Peyer's patch (tissue), 4 donors: ENCODE results near the gene ESR2. TPM values are rescaled to one million over a fixed set of nuclear protein-coding genes. Genes with fewer than 3 reads are reported as not detected.

Experiments used
- DNase-seq, 3 donors: peaks; one replicate each; pipeline ENCODE4 v3.0.0-alpha.2; 2017 to 2019
- H3K27ac ChIP-seq, 4 donors: fragments of 200-600 bp; sonication (generic); one replicate each; pipeline ENCODE4 v1.5.1; 2016 to 2019
- H3K27me3 ChIP-seq, 2 donors: fragments of 200-600 bp; sonication (generic); one replicate each; pipeline ENCODE4 v1.5.1; 2019
- H3K36me3 ChIP-seq, 3 donors: fragments of 200-600 bp; sonication (generic); one replicate each; pipeline ENCODE4 v1.5.1; 2016 to 2019
- H3K4me1 ChIP-seq, 4 donors: fragments of 200-600 bp; sonication (generic); one replicate each; pipeline ENCODE4 v1.5.1; 2016 to 2019
- H3K4me3 ChIP-seq, 4 donors: fragments of 200-600 bp; sonication (generic); 1 replicate in 3 of 4; 2 replicates in 1 of 4; pipeline ENCODE4 v1.5.1; 2016 to 2019; ENCODE audit warnings: mild to moderate bottlenecking in 1 of 4
- H3K9me3 ChIP-seq, 4 donors: fragments of 200-600 bp; sonication (generic); one replicate each; pipeline ENCODE4 v1.5.1; 2016 to 2019; ENCODE audit warnings: mild to moderate bottlenecking in 1 of 4
- CTCF ChIP-seq, 6 experiments: fragments of 450-650 bp in 4 of 6; fragments of 200-600 bp in 2 of 6; sonication (generic) in 1 of 6; IDR thresholded peaks; one replicate each; pipeline ENCODE4 v1.5.1; 2017 to 2019; ENCODE audit warnings: antibody characterized with exemption in 6 of 6, mild to moderate bottlenecking in 3 of 6, moderate library complexity in 1 of 6
- POLR2A ChIP-seq, 2 donors: fragments of 450-650 bp; IDR thresholded peaks; one replicate each; pipeline ENCODE4 v1.5.1; 2017; ENCODE audit warnings: antibody characterized with exemption in 2 of 2, mild to moderate bottlenecking in 2 of 2, moderate library complexity in 2 of 2
- total RNA-seq, 4 donors: library from RNA; depleted of rRNA; stranded (reverse); fragments of >200 nt; gene quantifications; one replicate each; pipeline ENCODE4 v1.1.0, GENCODE V29; 2016

Gene ESR2
- total RNA-seq, 4 donors from 2014 or later: 0.66 to 6.6 (median 1.1) TPM; not detected in 1

- TF ChIP-seq CTCF (IDR thresholded peaks at IDR 0.05): no peak
- no peak for DNase-seq
- no peaks in the 10 kb centered on the region for H3K4me1 ChIP-seq
Observed at GRCh38 chr14:64260418-64260817, 33.8 kb downstream of the ESR2 start.

GRCh38 chr14:64255756-64256155 is 38.4 kb downstream of the ESR2 start:
- Histone ChIP-seq H3K9me3 (no peaks in the 10 kb centered on the region), H3K36me3 (no peaks in the 10 kb centered on the region), H3K27me3 (no peaks in the 10 kb centered on the region), H3K4me3 (no peak overlapping the region), H3K4me1 (no peaks in the 10 kb centered on the region), H3K27ac (no peak overlapping the region)
- DNase-seq: no peak
- TF ChIP-seq POLR2A (IDR thresholded peaks at IDR 0.05) (no peak), CTCF (IDR thresholded peaks at IDR 0.05) (no peak)

More at GRCh38 chr14:64260418-64260817, 33.8 kb downstream of the ESR2 start:
- Histone ChIP-seq H3K4me3 (no peak overlapping the region), H3K27me3 (no peaks in the 10 kb centered on the region), H3K27ac (no peak overlapping the region), H3K9me3 (no peaks in the 10 kb centered on the region), H3K36me3 (no peaks in the 10 kb centered on the region)

- H3K27me3 ChIP-seq: no peaks in the 10 kb centered on the region
- TF ChIP-seq POLR2A (IDR thresholded peaks at IDR 0.05) (no peak), CTCF (IDR thresholded peaks at IDR 0.05) (no peak)
- no peaks in the 10 kb centered on the region for H3K4me1 ChIP-seq
- H3K27ac ChIP-seq: no peak overlapping the region
- H3K9me3 ChIP-seq: no peaks in the 10 kb centered on the region
- no peak for DNase-seq
- H3K36me3 ChIP-seq: no peaks in the 10 kb centered on the region
- H3K4me3 ChIP-seq: no peak overlapping the region
Observed at GRCh38 chr14:64253672-64254071, 40.5 kb downstream of the ESR2 start.

- H3K36me3 ChIP-seq: no peaks in the 10 kb centered on the region
- no peaks in the 10 kb centered on the region for H3K9me3 ChIP-seq
- no peak overlapping the region for H3K4me3 ChIP-seq
- no peak for DNase-seq
- H3K27me3 ChIP-seq: no peaks in the 10 kb centered on the region
- H3K27ac ChIP-seq: no peak overlapping the region
- no peaks in the 10 kb centered on the region for H3K4me1 ChIP-seq
- TF ChIP-seq POLR2A (IDR thresholded peaks at IDR 0.05) (no peak), CTCF (IDR thresholded peaks at IDR 0.05) (no peak)
Observed at GRCh38 chr14:64249363-64249762, 44.8 kb downstream of the ESR2 start.

- DNase-seq: no peak
- Histone ChIP-seq H3K4me3 (no peak overlapping the region), H3K36me3 (no peaks in the 10 kb centered on the region), H3K27ac (no peak overlapping the region), H3K4me1 (no peaks in the 10 kb centered on the region), H3K27me3 (no peaks in the 10 kb centered on the region), H3K9me3 (no peaks in the 10 kb centered on the region)
- TF ChIP-seq CTCF (IDR thresholded peaks at IDR 0.05) (no peak), POLR2A (IDR thresholded peaks at IDR 0.05) (no peak)
Observed at GRCh38 chr14:64248689-64249088, 45.5 kb downstream of the ESR2 start.

- Histone ChIP-seq H3K27me3 (no peaks in the 10 kb centered on the region), H3K27ac (no peak overlapping the region), H3K4me3 (no peak overlapping the region), H3K4me1 (no peaks in the 10 kb centered on the region), H3K9me3 (no peaks in the 10 kb centered on the region), H3K36me3 (no peaks in the 10 kb centered on the region)
- TF ChIP-seq POLR2A (IDR thresholded peaks at IDR 0.05) (no peak), CTCF (IDR thresholded peaks at IDR 0.05) (no peak)
- no peak for DNase-seq
Observed at GRCh38 chr14:64247195-64247594, 47.0 kb downstream of the ESR2 start.
